Endothelial cell of umbilical vein (primary cell): Measurements from ENCODE around the gene CCDC150. TPM values are rescaled to one million over a fixed set of nuclear protein-coding genes. Genes with fewer than 3 reads are reported as not detected.

ENCODE experiments used
- BruUV-seq: library from RNA; stranded (reverse); fragments of 400-500 nt; replicated peaks from 2 replicates; lab custom pipeline; 2021; lab: Mats Ljungman, UMichigan
- CTCF ChIA-PET: fragments of 300-600, 350-600 bp; sonication (Branson Sonifier 250); formaldehyde crosslinking; loops from one replicate; lab custom pipeline; 2021; ENCODE audit warnings: antibody characterized with exemption, inconsistent platforms; lab: Charles Lee
- POLR2A ChIA-PET: fragments of 300-600, 350-600 bp; sonication (Branson Sonifier 250); formaldehyde crosslinking; loops from one replicate; lab custom pipeline; 2021; ENCODE audit warnings: antibody characterized with exemption, inconsistent platforms; lab: Charles Lee
- DNase-seq: peaks from one replicate; pipeline ENCODE4 v3.0.0-alpha.2; 2011; ENCODE audit warnings: low read depth, low spot score
- FAIRE-seq: peaks from 2 replicates; lab custom pipeline; 2011; peaks lifted over from hg19 to GRCh38; lab: Jason Lieb, UNC
- H2AFZ ChIP-seq: 2 replicates; pipeline ENCODE4 v1.6.0; 2012; ENCODE audit warnings: low read depth, low read length, control low read depth, inconsistent platforms
- H3K27ac ChIP-seq: 2 replicates; pipeline ENCODE4 v1.5.1; 2011; ENCODE audit warnings: low read depth, mild to moderate bottlenecking, control low read depth, low read length, moderate library complexity; ENCODE audit not compliant: insufficient read depth
- H3K27me3 ChIP-seq, 2 experiments: 2 replicates each; pipeline versions ENCODE4 v1.6.0 to v1.6.1; 2011; ENCODE audit warnings: low read length in 2 of 2, mixed read lengths in 1 of 2; ENCODE audit not compliant: control insufficient read depth in 2 of 2, insufficient read depth in 2 of 2
- H3K36me3 ChIP-seq, 2 experiments: 2 replicates in 1 of 2; 3 replicates in 1 of 2; pipeline ENCODE4 v1.5.1; 2011; ENCODE audit warnings: low read length in 2 of 2, mild to moderate bottlenecking in 1 of 2, moderate library complexity in 1 of 2; ENCODE audit not compliant: control insufficient read depth in 2 of 2, insufficient read depth in 2 of 2; ENCODE audit errors: extremely low read depth in 1 of 2
- H3K4me1 ChIP-seq: 3 replicates; pipeline ENCODE4 v1.5.1; 2011; ENCODE audit warnings: mild to moderate bottlenecking, low read length; ENCODE audit not compliant: control insufficient read depth, insufficient read depth; ENCODE audit errors: extremely low read depth
- H3K4me2 ChIP-seq: 2 replicates; pipeline ENCODE4 v1.6.1; 2011; ENCODE audit warnings: low read length, control low read depth, mixed read lengths; ENCODE audit not compliant: insufficient read depth
- H3K4me3 ChIP-seq, 3 experiments: fragments of 200-600 bp in 1 of 3; sonication (generic), shearing (Covaris generic) in 1 of 3; replicated peaks in 1 of 3; 2 replicates each; pipeline ENCODE4 v1.5.1; 2011 to 2016; ENCODE audit warnings: control low read depth in 3 of 3, low read length in 3 of 3, mild to moderate bottlenecking in 2 of 3, inconsistent platforms in 1 of 3, low read depth in 1 of 3, moderate library complexity in 1 of 3; ENCODE audit not compliant: insufficient read depth in 1 of 3
- H3K79me2 ChIP-seq: 2 replicates; pipeline ENCODE4 v1.6.0; 2012; ENCODE audit warnings: low read length, inconsistent platforms; ENCODE audit not compliant: control insufficient read depth, insufficient read depth
- H3K9ac ChIP-seq: replicated peaks from 2 replicates; pipeline ENCODE3; 2011; ENCODE audit warnings: low read length, control low read depth; ENCODE audit not compliant: insufficient read depth; ENCODE audit errors: extremely low read depth
- H3K9me1 ChIP-seq: replicated peaks from 3 replicates; pipeline ENCODE4 v1.6.0; 2011; ENCODE audit warnings: mild to moderate bottlenecking, low read length; ENCODE audit not compliant: control insufficient read depth, insufficient read depth; ENCODE audit errors: extremely low read depth
- H3K9me3 ChIP-seq: replicated peaks from 2 replicates; pipeline ENCODE4 v1.5.1; 2012; ENCODE audit warnings: low read length, inconsistent platforms; ENCODE audit not compliant: control insufficient read depth, insufficient read depth
- H4K20me1 ChIP-seq: replicated peaks from 2 replicates; pipeline ENCODE3; 2011; ENCODE audit warnings: mild to moderate bottlenecking, low read length; ENCODE audit not compliant: control insufficient read depth, insufficient read depth; ENCODE audit errors: extremely low read depth
- CTCF ChIP-seq, 2 donors: IDR thresholded peaks; 1 replicate in 1 of 2; 2 replicates in 1 of 2; pipeline ENCODE4 v1.5.1; 2011; ENCODE audit warnings: low read length in 2 of 2, mild to moderate bottlenecking in 2 of 2, moderate library complexity in 2 of 2, control low read depth in 1 of 2, inconsistent platforms in 1 of 2, low read depth in 1 of 2; ENCODE audit not compliant: insufficient read depth in 1 of 2; ENCODE audit errors: extremely low read depth in 1 of 2
- EZH2 ChIP-seq: IDR thresholded peaks from 2 replicates; pipeline ENCODE4 v1.6.1; 2012; ENCODE audit warnings: borderline replicate concordance, low read depth, mild to moderate bottlenecking, moderate library complexity, low read length, inconsistent platforms; ENCODE audit not compliant: severe bottlenecking
- FOS ChIP-seq: IDR thresholded peaks from 2 replicates; pipeline ENCODE4 v1.6.1; 2011; ENCODE audit warnings: mild to moderate bottlenecking, low read length, moderate library complexity, borderline replicate concordance; ENCODE audit not compliant: insufficient read depth
- GATA2 ChIP-seq: IDR thresholded peaks from 2 replicates; pipeline ENCODE4 v1.7.0; 2011; ENCODE audit warnings: low read depth, mild to moderate bottlenecking, moderate library complexity, mixed read lengths, low read length; ENCODE audit not compliant: insufficient read length, insufficient read depth
- JUN ChIP-seq: IDR thresholded peaks from 2 replicates; pipeline ENCODE4 v1.6.1; 2011; ENCODE audit warnings: borderline replicate concordance, low read depth; ENCODE audit not compliant: insufficient read length, insufficient read depth
- MAX ChIP-seq: IDR thresholded peaks from 2 replicates; pipeline ENCODE4 v1.6.1; 2011; ENCODE audit not compliant: insufficient read depth, insufficient read length
- MYC ChIP-seq: IDR thresholded peaks from one replicate; pipeline ENCODE4 v1.6.1; 2011; ENCODE audit warnings: mild to moderate bottlenecking, low read depth, low read length
- POLR2A ChIP-seq: IDR thresholded peaks from 2 replicates; pipeline ENCODE4 v1.6.1; 2012; ENCODE audit warnings: low read depth, mild to moderate bottlenecking, control low read depth, low read length
- POLR2AphosphoS5 ChIP-seq: IDR thresholded peaks from 2 replicates; pipeline ENCODE4 v1.6.1; 2012; ENCODE audit warnings: low read depth, mild to moderate bottlenecking, control low read depth, low read length, moderate library complexity; ENCODE audit not compliant: insufficient read depth
- dilution Hi-C: fragments of 300-500 bp; cut with MboI; formaldehyde crosslinking; loops from one replicate; pipeline ENCODE4 v1.15.0; 2019; ENCODE audit warnings: low sequenced_read_pairs; ENCODE audit not compliant: extremely low pct_ligation_motif_present
- intact Hi-C: fragments of 100-400 bp; cut with micrococcal nuclease; formaldehyde crosslinking; loops from one replicate; pipeline ENCODE4 v1.10.0; 2022
- polyA plus RNA-seq, 4 experiments: library from polyadenylated mRNA; depleted of rRNA in 3 of 4; stranded (reverse) in 3 of 4; unstranded in 1 of 4; fragments of >200 nt; gene quantifications; 2 replicates each; pipeline versions ENCODE4 v1.2.1 to v1.2.3, GENCODE V29; 2011 to 2012; ENCODE audit warnings: missing spikeins in 1 of 4
- total RNA-seq: library from RNA; stranded (reverse); gene quantifications from 2 replicates; pipeline ENCODE4 v1.2.3, GENCODE V29; 2021

CCDC150 gene
- total and polyA plus RNA-seq, 2 donors (not counting 3 experiments of a cell fraction or from before 2014, with no cell fraction given) = 1.7 to 19.9 TPM

GRCh38 chr2:196677404-196677803 lies 37.9 kb downstream of the CCDC150 start:
- intact Hi-C loops (no loop called here), dilution Hi-C loops (no loop called here)
- H3K27ac ChIP-seq = no peak overlapping the region
- no peaks in the 10 kb centered on the region for H3K79me2 ChIP-seq
- H3K9me3 ChIP-seq = no peaks in the 10 kb centered on the region
- H3K9ac ChIP-seq = no peak overlapping the region
- FAIRE-seq (no peak), DNase-seq (no peak)
- H3K4me2 ChIP-seq = no peak overlapping the region
- BruUV-seq = no TSS peak
- peaks cover 3% of the 10 kb centered on the region for H3K9me1 ChIP-seq
- ChIA-PET POLR2A (no interaction called here), CTCF (no interaction called here)
- H3K36me3 ChIP-seq = peaks cover 0 to 3% of the 10 kb centered on the region in 2 experiments
- no peaks in the 10 kb centered on the region for H4K20me1 ChIP-seq
- H3K4me1 ChIP-seq = no peaks in the 10 kb centered on the region
- TF ChIP-seq POLR2AphosphoS5 (no peak), MYC (no peak), CTCF (IDR thresholded peaks at IDR 0.05; ENCODE audit: extremely low read depth in 1 of 2, insufficient read depth in 1 of 2, low read depth in 1 of 2, low read length in 2 of 2) (no peak), EZH2 (no peak), MAX (no peak), POLR2A (no peak), JUN (no peak), GATA2 (no peak), FOS (no peak)
- no peaks in the 10 kb centered on the region for H3K27me3 ChIP-seq
- no peak overlapping the region for H3K4me3 ChIP-seq
- H2AFZ ChIP-seq = no peak overlapping the region
